HEK293 (cell line): ENCODE measurements around the gene FIGNL1.

Source experiments
- CTCF ChIA-PET: fragments of 350-600 bp; formaldehyde crosslinking; extraction: SDS; loops from one replicate; lab custom pipeline; 2021; ENCODE audit warnings: antibody characterized with exemption; lab: Yijun Ruan, JAX
- POLR2A ChIA-PET: fragments of 300-600 bp; formaldehyde crosslinking; extraction: SDS; loops from one replicate; lab custom pipeline; 2020; ENCODE audit warnings: antibody characterized with exemption, inconsistent platforms; lab: Yijun Ruan, JAX
- H3K27ac ChIP-seq: fragments of 200-500 bp; sonication (Bioruptor generic); 2 replicates; pipeline ENCODE4 v1.5.1; 2014; ENCODE audit warnings: low read depth, low read length, control low read depth, inconsistent platforms; ENCODE audit errors: extremely low read depth
- H3K36me3 ChIP-seq, 2 experiments: fragments of 200-500 bp in 1 of 2; sonication (Bioruptor generic) in 1 of 2; 1 replicate in 1 of 2; 2 replicates in 1 of 2; pipeline ENCODE4 v1.5.1; 2014 to 2017; ENCODE audit warnings: inconsistent platforms in 2 of 2, low read length in 2 of 2; ENCODE audit not compliant: control insufficient read depth in 2 of 2, insufficient read depth in 1 of 2
- H3K4me1 ChIP-seq: fragments of 200-500 bp; sonication (Bioruptor generic); 2 replicates; pipeline ENCODE4 v1.5.1; 2014; ENCODE audit warnings: mild to moderate bottlenecking, low read length, inconsistent platforms; ENCODE audit not compliant: control insufficient read depth, insufficient read depth
- H3K4me3 ChIP-seq: 2 replicates; pipeline ENCODE4 v1.5.1; 2011; ENCODE audit warnings: low read depth, mild to moderate bottlenecking, control low read depth, low read length, moderate library complexity
- H3K9me3 ChIP-seq: fragments of 200-500 bp; sonication (Bioruptor generic); 2 replicates; pipeline ENCODE4 v1.5.1; 2014; ENCODE audit warnings: low read depth, low read length, inconsistent platforms; ENCODE audit not compliant: control insufficient read depth, insufficient read depth
- FEZF1 ChIP-seq: fragments of 450-650 bp; formaldehyde crosslinking; IDR thresholded peaks from 2 replicates; pipeline ENCODE4 v1.5.1; 2016; ENCODE audit warnings: missing biosample characterization, missing genetic modification characterization
- IKZF3 ChIP-seq: fragments of 450-650 bp; IDR thresholded peaks from 2 replicates; pipeline ENCODE4 v1.5.0; 2018; ENCODE audit warnings: missing biosample characterization, mild to moderate bottlenecking, missing genetic modification characterization, moderate library complexity
- PRDM10 ChIP-seq: fragments of 450-650 bp; formaldehyde crosslinking; IDR thresholded peaks from 2 replicates; pipeline ENCODE4 v1.5.1; 2016; ENCODE audit warnings: missing biosample characterization, missing genetic modification characterization
- SCRT1 ChIP-seq: fragments of 450-650 bp; formaldehyde crosslinking; IDR thresholded peaks from 2 replicates; pipeline ENCODE4 v1.5.1; 2016; ENCODE audit warnings: missing biosample characterization, missing genetic modification characterization, borderline replicate concordance
- SCRT2 ChIP-seq: fragments of 450-650 bp; formaldehyde crosslinking; IDR thresholded peaks from 2 replicates; pipeline ENCODE4 v1.5.1; 2016; ENCODE audit warnings: missing biosample characterization, missing genetic modification characterization
- SP7 ChIP-seq: fragments of 450-650 bp; formaldehyde crosslinking; IDR thresholded peaks from 2 replicates; pipeline ENCODE4 v1.5.1; 2016; ENCODE audit warnings: missing biosample characterization, missing genetic modification characterization
- ZNF140 ChIP-seq: fragments of 450-650 bp; formaldehyde crosslinking; IDR thresholded peaks from 2 replicates; pipeline ENCODE4 v1.5.1; 2016; ENCODE audit warnings: missing biosample characterization, missing genetic modification characterization
- ZNF24 ChIP-seq: fragments of 450-650 bp; formaldehyde crosslinking; IDR thresholded peaks from 2 replicates; pipeline ENCODE4 v1.5.1; 2016; ENCODE audit warnings: missing biosample characterization, missing genetic modification characterization
- ZNF513 ChIP-seq: fragments of 450-650 bp; IDR thresholded peaks from 2 replicates; pipeline ENCODE4 v1.5.1; 2018; ENCODE audit warnings: missing biosample characterization, missing genetic modification characterization
- ZNF561 ChIP-seq: fragments of 450-650 bp; IDR thresholded peaks from 2 replicates; pipeline ENCODE4 v1.5.1; 2018; ENCODE audit warnings: missing biosample characterization, missing genetic modification characterization, borderline replicate concordance
- ZNF600 ChIP-seq: fragments of 450-650 bp; formaldehyde crosslinking; IDR thresholded peaks from 2 replicates; pipeline ENCODE4 v1.5.1; 2016; ENCODE audit warnings: missing biosample characterization, missing genetic modification characterization
- ZNF670 ChIP-seq: fragments of 450-650 bp; formaldehyde crosslinking; IDR thresholded peaks from 2 replicates; pipeline ENCODE4 v1.5.1; 2016; ENCODE audit warnings: missing biosample characterization, missing genetic modification characterization, low read depth
- ZNF830 ChIP-seq: fragments of 450-650 bp; IDR thresholded peaks from 2 replicates; pipeline ENCODE4 v1.5.0; 2018; ENCODE audit warnings: missing biosample characterization, missing genetic modification characterization, low read depth, mild to moderate bottlenecking, moderate library complexity
- ZSCAN30 ChIP-seq: fragments of 450-650 bp; IDR thresholded peaks from 2 replicates; pipeline ENCODE4 v1.5.1; 2018; ENCODE audit warnings: missing biosample characterization, mild to moderate bottlenecking, missing genetic modification characterization, moderate library complexity
- ZSCAN5A ChIP-seq: fragments of 450-650 bp; formaldehyde crosslinking; IDR thresholded peaks from 2 replicates; pipeline ENCODE4 v1.5.1; 2016; ENCODE audit warnings: missing biosample characterization, missing genetic modification characterization
- ZXDB ChIP-seq: fragments of 450-650 bp; formaldehyde crosslinking; IDR thresholded peaks from 2 replicates; pipeline ENCODE4 v1.5.1; 2016; ENCODE audit warnings: missing biosample characterization, missing genetic modification characterization
- TF ChIP-seq, protein P1 (sequence below): fragments of 450-650 bp; formaldehyde crosslinking; IDR thresholded peaks from 2 replicates; pipeline ENCODE4 v1.5.1; 2016; ENCODE audit warnings: missing biosample characterization, missing genetic modification characterization
- TF ChIP-seq, protein P2 (sequence below): fragments of 450-650 bp; formaldehyde crosslinking; IDR thresholded peaks from 2 replicates; pipeline ENCODE4 v1.5.1; 2016; ENCODE audit warnings: missing biosample characterization, missing genetic modification characterization

The FIGNL1 gene

GRCh38 chr7:50473531-50473930 lies 23.4 kb upstream of the FIGNL1 start (continued):
- TF ChIP-seq, protein P1, sequence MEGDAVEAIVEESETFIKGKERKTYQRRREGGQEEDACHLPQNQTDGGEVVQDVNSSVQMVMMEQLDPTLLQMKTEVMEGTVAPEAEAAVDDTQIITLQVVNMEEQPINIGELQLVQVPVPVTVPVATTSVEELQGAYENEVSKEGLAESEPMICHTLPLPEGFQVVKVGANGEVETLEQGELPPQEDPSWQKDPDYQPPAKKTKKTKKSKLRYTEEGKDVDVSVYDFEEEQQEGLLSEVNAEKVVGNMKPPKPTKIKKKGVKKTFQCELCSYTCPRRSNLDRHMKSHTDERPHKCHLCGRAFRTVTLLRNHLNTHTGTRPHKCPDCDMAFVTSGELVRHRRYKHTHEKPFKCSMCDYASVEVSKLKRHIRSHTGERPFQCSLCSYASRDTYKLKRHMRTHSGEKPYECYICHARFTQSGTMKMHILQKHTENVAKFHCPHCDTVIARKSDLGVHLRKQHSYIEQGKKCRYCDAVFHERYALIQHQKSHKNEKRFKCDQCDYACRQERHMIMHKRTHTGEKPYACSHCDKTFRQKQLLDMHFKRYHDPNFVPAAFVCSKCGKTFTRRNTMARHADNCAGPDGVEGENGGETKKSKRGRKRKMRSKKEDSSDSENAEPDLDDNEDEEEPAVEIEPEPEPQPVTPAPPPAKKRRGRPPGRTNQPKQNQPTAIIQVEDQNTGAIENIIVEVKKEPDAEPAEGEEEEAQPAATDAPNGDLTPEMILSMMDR (tag by site-specific recombination): no peak
- TF ChIP-seq FEZF1 (no peak), ZSCAN5A (tag by site-specific recombination) (no peak), ZSCAN30 (tag by site-specific recombination) (no peak)
- TF ChIP-seq, all 188 proteins: peak for 0

- Histone ChIP-seq H3K9me3 (no peaks in the 10 kb centered on the region), H3K4me3 (no peak overlapping the region), H3K27ac (no peak overlapping the region)
- POLR2A ChIA-PET: no interaction called here
- TF ChIP-seq SP7 (tag by site-specific recombination) (no peak), ZNF830 (tag by site-specific recombination) (no peak), SCRT1 (tag by site-specific recombination) (no peak), SCRT2 (tag by site-specific recombination) (no peak), ZNF513 (tag by site-specific recombination) (no peak), ZNF24 (tag by site-specific recombination) (no peak), ZNF670 (tag by site-specific recombination) (no peak), ZNF140 (tag by site-specific recombination) (no peak), ZNF600 (tag by site-specific recombination) (no peak), IKZF3 (tag by site-specific recombination) (no peak), ZXDB (no peak), PRDM10 (tag by site-specific recombination) (no peak), ZSCAN5A (tag by site-specific recombination) (no peak), ZNF561 (tag by site-specific recombination) (no peak)
- TF ChIP-seq, protein P2, sequence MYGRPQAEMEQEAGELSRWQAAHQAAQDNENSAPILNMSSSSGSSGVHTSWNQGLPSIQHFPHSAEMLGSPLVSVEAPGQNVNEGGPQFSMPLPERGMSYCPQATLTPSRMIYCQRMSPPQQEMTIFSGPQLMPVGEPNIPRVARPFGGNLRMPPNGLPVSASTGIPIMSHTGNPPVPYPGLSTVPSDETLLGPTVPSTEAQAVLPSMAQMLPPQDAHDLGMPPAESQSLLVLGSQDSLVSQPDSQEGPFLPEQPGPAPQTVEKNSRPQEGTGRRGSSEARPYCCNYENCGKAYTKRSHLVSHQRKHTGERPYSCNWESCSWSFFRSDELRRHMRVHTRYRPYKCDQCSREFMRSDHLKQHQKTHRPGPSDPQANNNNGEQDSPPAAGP (tag by site-specific recombination): no peak
- TF ChIP-seq, all 188 proteins: peak for 0
- peaks cover 2% of the 10 kb centered on the region; the same call in 1 of the 2 replicates for H3K4me1 ChIP-seq
- CTCF ChIA-PET: interaction anchor here (1.7 kb wide), 1 partner anchor 689 kb away, joined by 6 read pairs; no protein-coding TSS in a partner anchor
- no peaks in the 10 kb centered on the region for H3K36me3 ChIP-seq
These were observed 22.3 kb upstream of the FIGNL1 start for GRCh38 chr7:50472427-50472826.
